Natural killer cell (primary cell): Measurements from ENCODE around the gene B4GALT1. TPM values are rescaled to one million over a fixed set of nuclear protein-coding genes. Genes with fewer than 3 reads are reported as not detected.
A peak's percentile ranks its signal among the peaks of the same experiment; 100 is the strongest.

Experiments used
- ATAC-seq, 3 donors: fragments of 150-1000 bp in 2 of 3; fragments of 200-7000 bp in 1 of 3; cut with Tn5 transposase; 1 replicate in 1 of 3; 2 replicates in 2 of 3; pipeline ENCODE4 v1.10.0; 2021; ENCODE audit warnings: mild to moderate bottlenecking in 2 of 3, moderate library complexity in 2 of 3
- DNase-seq, 2 donors: peaks; one replicate each; pipeline versions ENCODE4 v3.0.0 to v3.0.0-alpha.2; 2013 to 2021; ENCODE audit warnings: mixed read lengths in 1 of 2
- H3K27ac ChIP-seq: one replicate; pipeline ENCODE4 v1.5.1; 2013; ENCODE audit warnings: mild to moderate bottlenecking, low read length
- H3K27me3 ChIP-seq: one replicate; pipeline ENCODE4 v1.6.1; 2013; ENCODE audit warnings: low read length; ENCODE audit not compliant: control insufficient read depth, insufficient read depth
- H3K36me3 ChIP-seq: one replicate; pipeline ENCODE4 v1.6.1; 2013; ENCODE audit warnings: low read length; ENCODE audit not compliant: control insufficient read depth, insufficient read depth
- H3K4me1 ChIP-seq: one replicate; pipeline ENCODE4 v1.6.1; 2013; ENCODE audit warnings: low read length; ENCODE audit not compliant: control insufficient read depth, insufficient read depth
- H3K4me3 ChIP-seq: one replicate; pipeline ENCODE4 v1.5.1; 2013; ENCODE audit warnings: low read length
- H3K9me3 ChIP-seq: one replicate; pipeline ENCODE4 v1.6.1; 2013; ENCODE audit warnings: low read length; ENCODE audit not compliant: control insufficient read depth, insufficient read depth
- H3K27ac Mint-ChIP-seq, 2 donors: one replicate each; pipeline ENCODE4 v1.8.0; 2022; ENCODE audit warnings: mild to moderate bottlenecking in 2 of 2, mixed read lengths in 2 of 2, moderate library complexity in 1 of 2
- H3K27me3 Mint-ChIP-seq, 2 donors: one replicate each; pipeline ENCODE4 v1.8.0; 2022; ENCODE audit warnings: low read depth in 2 of 2, mixed read lengths in 2 of 2
- H3K36me3 Mint-ChIP-seq: one replicate; pipeline ENCODE4 v1.8.0; 2022; ENCODE audit warnings: mixed read lengths
- H3K4me1 Mint-ChIP-seq, 2 donors: one replicate each; pipeline ENCODE4 v1.8.0; 2022; ENCODE audit warnings: mixed read lengths in 2 of 2
- H3K4me3 Mint-ChIP-seq: one replicate; pipeline ENCODE4 v1.8.0; 2022; ENCODE audit warnings: mild to moderate bottlenecking, moderate library complexity, mixed read lengths
- H3K9me3 Mint-ChIP-seq, 2 donors: one replicate each; pipeline ENCODE4 v1.8.0; 2022; ENCODE audit warnings: mixed read lengths in 2 of 2
- WGBS: methylation state at CpG from one replicate; pipeline ENCODE4 v1.1.7; 2013; ENCODE audit warnings: missing lambda C conversion rate; ENCODE audit not compliant: insufficient coverage; 5-methylcytosine and 5-hydroxymethylcytosine counted together
- intact Hi-C: fragments of 100-400 bp; cut with micrococcal nuclease; formaldehyde crosslinking; loops from one replicate; pipeline ENCODE4 v1.14.2; 2022
- total RNA-seq, 4 donors: library from RNA; stranded (reverse); fragments of 120-200 nt in 1 of 4; gene quantifications; one replicate each; pipeline versions ENCODE4 v1.2.3 to v1.2.4, GENCODE V29; 2013 to 2022
- TF ChIP-seq, protein P1 (sequence below): fragments of 200-600 bp; IDR thresholded peaks from one replicate; pipeline ENCODE4 v1.8.0; 2022; ENCODE audit warnings: antibody characterized with exemption

The B4GALT1 gene
- total RNA-seq, 3 donors from 2014 or later (not counting 1 experiment from before 2014, with no cell fraction given): 122 to 143 (median 128) TPM

DNA sequence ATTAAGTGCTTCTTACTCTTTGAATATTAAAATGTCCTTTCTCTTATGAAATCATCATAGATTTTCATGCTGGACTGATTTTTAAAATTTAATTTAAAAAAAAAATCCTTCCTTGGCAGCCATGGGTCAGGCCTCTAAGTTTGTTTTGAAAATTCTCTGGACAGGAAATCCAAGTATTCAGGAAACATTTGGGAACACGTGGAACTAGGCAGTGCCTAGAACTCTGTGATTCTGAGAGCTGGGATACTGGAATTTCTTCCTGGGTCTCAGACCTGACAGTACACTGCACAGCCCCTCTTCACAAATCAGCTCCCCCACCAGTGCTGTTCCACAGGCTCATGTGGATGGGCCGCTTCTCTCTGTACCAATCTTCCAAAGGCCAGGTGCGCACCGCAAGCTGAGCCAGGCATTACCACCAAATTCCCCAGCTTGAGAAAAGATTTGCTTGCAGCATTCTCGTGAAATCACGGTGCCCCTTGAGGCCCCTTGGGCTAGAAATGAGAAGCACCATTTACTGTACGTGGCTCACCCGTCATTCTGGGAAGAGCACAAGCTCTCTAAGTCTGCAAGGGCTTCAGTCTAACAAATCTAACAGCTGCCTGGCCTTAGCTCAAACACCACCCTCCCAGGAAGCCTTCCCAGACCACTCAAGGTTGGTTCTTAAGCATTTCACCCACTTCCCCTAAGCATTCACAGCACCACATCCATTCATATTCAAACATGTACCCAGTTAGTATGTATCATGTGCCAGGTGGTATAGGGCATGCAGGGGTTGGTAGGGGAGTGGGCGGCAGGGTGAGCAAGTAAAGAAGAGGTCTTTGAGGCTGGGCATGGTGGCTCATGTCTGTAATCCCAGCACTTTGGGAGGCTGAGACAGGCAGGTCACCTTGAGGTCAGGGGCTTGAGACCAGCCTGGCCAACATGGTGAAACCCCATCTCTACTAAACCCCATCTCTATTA is 26.5 kb downstream of the B4GALT1 start:
- no peak overlapping the region for H3K4me3 ChIP-seq
- no peaks in the 10 kb centered on the region for H3K27me3 ChIP-seq
- DNase-seq: peak in 1 of 2 donors; percentile 22
- H3K27ac Mint-ChIP-seq: peak overlapping the region; percentile 89 to 98
- intact Hi-C loops: no loop called here
- H3K27me3 Mint-ChIP-seq: no peaks in the 10 kb centered on the region
- no peaks in the 10 kb centered on the region for H3K9me3 ChIP-seq
- ATAC-seq: no peak
- no peaks in the 10 kb centered on the region for H3K36me3 Mint-ChIP-seq
- no peaks in the 10 kb centered on the region for H3K9me3 Mint-ChIP-seq
- WGBS: 64% methylated on average over 9 of the region's 9 CpGs
- H3K4me1 ChIP-seq: peaks cover 100% of the 10 kb centered on the region
- H3K4me3 Mint-ChIP-seq: peak overlapping the region; percentile 88
- TF ChIP-seq, protein P1, sequence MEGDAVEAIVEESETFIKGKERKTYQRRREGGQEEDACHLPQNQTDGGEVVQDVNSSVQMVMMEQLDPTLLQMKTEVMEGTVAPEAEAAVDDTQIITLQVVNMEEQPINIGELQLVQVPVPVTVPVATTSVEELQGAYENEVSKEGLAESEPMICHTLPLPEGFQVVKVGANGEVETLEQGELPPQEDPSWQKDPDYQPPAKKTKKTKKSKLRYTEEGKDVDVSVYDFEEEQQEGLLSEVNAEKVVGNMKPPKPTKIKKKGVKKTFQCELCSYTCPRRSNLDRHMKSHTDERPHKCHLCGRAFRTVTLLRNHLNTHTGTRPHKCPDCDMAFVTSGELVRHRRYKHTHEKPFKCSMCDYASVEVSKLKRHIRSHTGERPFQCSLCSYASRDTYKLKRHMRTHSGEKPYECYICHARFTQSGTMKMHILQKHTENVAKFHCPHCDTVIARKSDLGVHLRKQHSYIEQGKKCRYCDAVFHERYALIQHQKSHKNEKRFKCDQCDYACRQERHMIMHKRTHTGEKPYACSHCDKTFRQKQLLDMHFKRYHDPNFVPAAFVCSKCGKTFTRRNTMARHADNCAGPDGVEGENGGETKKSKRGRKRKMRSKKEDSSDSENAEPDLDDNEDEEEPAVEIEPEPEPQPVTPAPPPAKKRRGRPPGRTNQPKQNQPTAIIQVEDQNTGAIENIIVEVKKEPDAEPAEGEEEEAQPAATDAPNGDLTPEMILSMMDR: no peak
- peaks cover 2% of the 10 kb centered on the region for H3K36me3 ChIP-seq
- peak overlapping the region; percentile 87 for H3K27ac ChIP-seq
- peaks cover 92 to 97% of the 10 kb centered on the region in 2 donors for H3K4me1 Mint-ChIP-seq

DNA sequence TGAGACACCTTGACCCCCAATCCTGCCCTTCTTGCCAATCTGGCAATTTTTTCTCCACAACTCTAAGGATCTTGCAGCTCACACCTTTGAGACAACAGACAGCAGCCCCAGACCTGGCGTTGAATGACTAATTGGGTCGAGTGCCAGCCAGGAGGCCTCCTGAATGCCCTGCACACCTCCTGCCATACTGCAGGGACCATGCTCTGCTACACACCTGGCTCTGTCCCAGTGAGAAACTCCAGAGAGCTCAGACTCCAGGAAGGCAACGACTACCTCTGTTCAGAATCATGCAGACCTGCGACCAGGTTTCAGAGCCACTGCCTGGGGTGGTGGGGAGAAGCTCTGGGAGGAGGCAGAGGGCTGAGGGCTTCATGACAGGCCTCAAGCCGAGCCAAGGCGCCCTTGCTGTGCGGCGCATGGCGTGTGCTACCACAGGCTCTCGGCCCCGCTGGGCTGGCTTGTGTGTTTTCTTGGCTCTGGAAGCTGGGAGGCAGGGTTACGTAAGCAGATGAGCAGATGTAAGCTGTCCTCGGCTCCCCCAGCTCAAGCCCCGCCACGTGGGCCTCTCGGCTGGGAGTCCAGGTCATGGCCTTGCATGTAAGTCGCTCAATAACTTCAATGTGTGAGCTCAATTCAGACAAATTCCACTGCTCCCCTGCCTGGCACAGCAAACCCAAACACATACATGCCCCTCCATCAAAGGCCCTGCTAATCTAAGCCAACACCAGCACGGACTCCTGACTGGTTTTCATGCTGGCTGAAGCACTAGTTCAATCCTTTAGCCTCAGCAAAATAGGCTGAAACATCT is 27.5 kb downstream of the B4GALT1 start:
- H3K27me3 ChIP-seq: no peaks in the 10 kb centered on the region
- 83% methylated on average over 18 of the region's 18 CpGs for WGBS
- ATAC-seq: peak in 1 of 3 donors; percentile 7

DNA sequence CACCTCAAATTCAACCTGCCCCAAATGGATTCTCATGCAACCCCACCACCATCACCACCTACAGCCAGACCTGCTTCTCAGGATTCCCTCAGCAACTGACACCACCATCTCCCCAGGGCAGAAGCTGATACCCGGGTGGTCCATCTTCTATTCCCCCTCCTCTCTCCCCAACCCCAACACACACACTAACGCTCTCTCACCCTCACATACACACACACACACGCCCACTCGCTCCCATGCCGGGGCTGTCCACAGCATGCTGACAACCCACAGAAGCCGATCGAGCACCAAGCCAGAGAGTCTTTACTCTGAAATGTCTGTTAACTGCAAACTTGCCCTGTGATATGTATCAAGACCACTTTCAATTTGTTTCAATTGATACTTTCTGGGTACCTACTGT is 28.4 kb downstream of the B4GALT1 start:
- Histone ChIP-seq H3K27me3 (no peaks in the 10 kb centered on the region), H3K36me3 (peaks cover 13% of the 10 kb centered on the region), H3K4me3 (no peak overlapping the region), H3K4me1 (peaks cover 98% of the 10 kb centered on the region), H3K9me3 (no peaks in the 10 kb centered on the region), H3K27ac (peak overlapping the region; percentile 87)
- DNase-seq (no peak), ATAC-seq (peak in 1 of 3 donors; percentile 7)
- Mint-ChIP-seq H3K9me3 (no peaks in the 10 kb centered on the region), H3K4me3 (peak overlapping the region; percentile 65), H3K4me1 (peaks cover 85 to 96% of the 10 kb centered on the region in 2 donors), H3K27ac (peak overlapping the region; percentile 89 to 98), H3K27me3 (no peaks in the 10 kb centered on the region), H3K36me3 (peaks cover under 1% of the 10 kb centered on the region)
- TF ChIP-seq, protein P1: no peak
- intact Hi-C loops: no loop called here
- WGBS: 16% methylated on average over 7 of the region's 7 CpGs

More for the DNA sequence above, 27.5 kb downstream of the B4GALT1 start:
- Mint-ChIP-seq H3K27me3 (no peaks in the 10 kb centered on the region), H3K27ac (peak overlapping the region; percentile 89 to 98), H3K9me3 (no peaks in the 10 kb centered on the region), H3K4me1 (peaks cover 90 to 97% of the 10 kb centered on the region in 2 donors), H3K4me3 (peak overlapping the region; percentile 65), H3K36me3 (no peaks in the 10 kb centered on the region)
- DNase-seq: peak in 1 of 2 donors; percentile 28
- intact Hi-C loops: no loop called here
- TF ChIP-seq, protein P1: no peak
- Histone ChIP-seq H3K36me3 (peaks cover 6% of the 10 kb centered on the region), H3K4me3 (no peak overlapping the region), H3K27ac (peak overlapping the region; percentile 87), H3K9me3 (no peaks in the 10 kb centered on the region), H3K4me1 (peaks cover 100% of the 10 kb centered on the region)
